ENCODE measurements around the gene CCNI. TPM values are rescaled to one million over a fixed set of nuclear protein-coding genes. Genes with fewer than 3 reads are reported as not detected.

Gene CCNI, protein sequence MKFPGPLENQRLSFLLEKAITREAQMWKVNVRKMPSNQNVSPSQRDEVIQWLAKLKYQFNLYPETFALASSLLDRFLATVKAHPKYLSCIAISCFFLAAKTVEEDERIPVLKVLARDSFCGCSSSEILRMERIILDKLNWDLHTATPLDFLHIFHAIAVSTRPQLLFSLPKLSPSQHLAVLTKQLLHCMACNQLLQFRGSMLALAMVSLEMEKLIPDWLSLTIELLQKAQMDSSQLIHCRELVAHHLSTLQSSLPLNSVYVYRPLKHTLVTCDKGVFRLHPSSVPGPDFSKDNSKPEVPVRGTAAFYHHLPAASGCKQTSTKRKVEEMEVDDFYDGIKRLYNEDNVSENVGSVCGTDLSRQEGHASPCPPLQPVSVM
- total RNA-seq: 100 to 1,000 TPM; 309 to 315 TPM
- polyA plus RNA-seq: 100 to 1,000 TPM; 304 to 350 (median 348) TPM
- total RNA-seq: 147 to 324 (median 236) reads per million in 6 experiments

DNA sequence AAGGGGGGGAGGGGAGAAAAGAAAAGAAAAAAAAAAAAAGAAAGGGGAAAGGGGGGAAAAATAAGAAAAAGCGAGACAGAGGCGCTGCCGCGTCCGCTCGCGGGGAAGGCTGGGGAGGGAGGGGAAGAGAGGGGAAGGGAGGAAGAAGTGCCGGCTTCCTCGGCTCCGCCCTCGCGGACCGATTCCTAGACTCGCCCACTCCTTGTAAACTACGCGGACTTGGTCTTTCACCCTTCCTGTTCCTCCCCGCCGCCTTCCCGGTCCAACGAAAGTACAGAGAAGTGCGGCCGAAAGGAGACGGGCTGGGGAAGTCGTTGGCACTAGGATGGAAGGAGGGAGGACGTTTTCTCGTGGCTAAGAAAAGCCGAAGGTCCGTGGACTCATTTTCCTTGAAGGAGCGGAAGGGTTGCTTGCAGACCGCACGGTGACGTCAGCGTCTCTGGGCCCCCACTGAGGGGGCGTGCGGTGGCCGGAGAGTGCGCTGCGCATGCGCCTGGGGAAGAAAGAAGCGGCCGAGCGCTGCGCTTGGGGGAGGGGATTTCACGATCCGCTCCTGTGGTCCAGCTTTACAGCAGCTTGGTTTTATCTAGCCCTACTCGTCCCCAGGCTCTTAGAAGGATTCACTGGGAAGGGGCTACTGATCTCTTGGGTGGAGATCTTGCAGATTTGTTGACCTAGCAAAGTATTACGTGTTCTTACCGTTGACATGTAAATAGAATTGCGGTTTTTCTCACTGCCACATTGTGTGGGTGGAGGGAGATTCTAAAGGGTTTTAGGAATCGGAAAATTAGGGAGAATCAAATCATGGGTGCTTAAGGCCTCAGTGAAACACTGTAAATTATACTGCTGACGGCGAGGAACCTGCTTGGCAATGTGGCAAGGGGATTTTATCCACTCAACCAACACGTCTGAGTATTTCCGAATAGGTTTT, at the start of gene CCNI:
Gene CCNI, minus strand, starts transcription at position 121 of the 931 bp plus-strand sequence. CDS start 9,627 bp downstream, outside the sequence.
- ATAC-seq (peak; percentile 63 to 67), DNase-seq (peak; percentile 86 to 100 (median 94))
- peaks cover 0 to 9% (median 0%) of the 10 kb centered on the region in 5 donors for H3K27me3 Mint-ChIP-seq
- H3K4me1 Mint-ChIP-seq: peaks cover 26 to 47% (median 41%) of the 10 kb centered on the region in 4 donors
- peak within 1 kb of the TSS in 6 of 10 donors; percentile 100 for H3K27ac Mint-ChIP-seq
- H3K4me3 Mint-ChIP-seq: peak within 1 kb of the TSS in 7 of 10 donors; percentile 93 to 100 (median 99)
- POLR2A ChIA-PET: interaction anchor here (0.6 to 3.9 kb wide), 11 partner anchors 10 to 127 kb away, joined by 3 to 44 read pairs (median 5); partner anchors contain the start of genes CCNG2 and SEPTIN11
- peaks cover 0 to 2% (median 0%) of the 10 kb centered on the region in 9 donors for H3K9me3 Mint-ChIP-seq
- H3K36me3 Mint-ChIP-seq: peaks cover 0 to 8% (median 7%) of the 10 kb centered on the region in 3 donors

GRCh38 chr4:77124576-77124975, 48.8 kb upstream of the CCNI start:
- H3K27ac Mint-ChIP-seq: no peak overlapping the region
- peaks cover 0 to 2% (median 0%) of the 10 kb centered on the region in 3 donors for H3K36me3 Mint-ChIP-seq
- POLR2A ChIA-PET: no interaction called here
- H3K4me1 Mint-ChIP-seq: peaks cover 7 to 58% (median 21%) of the 10 kb centered on the region in 4 donors
- H3K4me3 Mint-ChIP-seq: no peak overlapping the region
- peaks cover 0 to 2% (median 0%) of the 10 kb centered on the region in 9 donors for H3K9me3 Mint-ChIP-seq
- no peak for DNase-seq
- no peak for ATAC-seq
- peaks cover 0 to 3% (median 0%) of the 10 kb centered on the region in 5 donors for H3K27me3 Mint-ChIP-seq

- Mint-ChIP-seq H3K4me3 (no peak overlapping the region), H3K36me3 (no peaks in the 10 kb centered on the region), H3K27ac (no peak overlapping the region), H3K27me3 (peaks cover 0 to 3% (median 0%) of the 10 kb centered on the region in 5 donors), H3K4me1 (peaks cover 7 to 53% (median 20%) of the 10 kb centered on the region in 4 donors), H3K9me3 (no peaks in the 10 kb centered on the region)
- DNase-seq (no peak), ATAC-seq (no peak)
- POLR2A ChIA-PET: no interaction called here
Measured at GRCh38 chr4:77123411-77123810, 47.6 kb upstream of the CCNI start.

GRCh38 chr4:77122656-77123055, 46.9 kb upstream of the CCNI start:
- POLR2A ChIA-PET: no interaction called here
- Mint-ChIP-seq H3K9me3 (no peaks in the 10 kb centered on the region), H3K27ac (peak overlapping the region in 1 of 10 donors; percentile 19), H3K36me3 (no peaks in the 10 kb centered on the region), H3K4me3 (no peak overlapping the region), H3K4me1 (peaks cover 3 to 45% (median 13%) of the 10 kb centered on the region in 4 donors), H3K27me3 (peaks cover 0 to 3% (median 0%) of the 10 kb centered on the region in 5 donors)
- DNase-seq (no peak), ATAC-seq (no peak)

- Mint-ChIP-seq H3K27me3 (peaks cover 0 to 5% (median 0%) of the 10 kb centered on the region in 5 donors), H3K9me3 (no peaks in the 10 kb centered on the region), H3K4me1 (peaks cover 0 to 37% (median 4%) of the 10 kb centered on the region in 4 donors), H3K4me3 (no peak overlapping the region), H3K36me3 (no peaks in the 10 kb centered on the region), H3K27ac (no peak overlapping the region)
- no peak for DNase-seq
- no peak for ATAC-seq
- POLR2A ChIA-PET: no interaction called here
Measured at GRCh38 chr4:77121736-77122240, 46.0 kb upstream of the CCNI start.

DNA sequence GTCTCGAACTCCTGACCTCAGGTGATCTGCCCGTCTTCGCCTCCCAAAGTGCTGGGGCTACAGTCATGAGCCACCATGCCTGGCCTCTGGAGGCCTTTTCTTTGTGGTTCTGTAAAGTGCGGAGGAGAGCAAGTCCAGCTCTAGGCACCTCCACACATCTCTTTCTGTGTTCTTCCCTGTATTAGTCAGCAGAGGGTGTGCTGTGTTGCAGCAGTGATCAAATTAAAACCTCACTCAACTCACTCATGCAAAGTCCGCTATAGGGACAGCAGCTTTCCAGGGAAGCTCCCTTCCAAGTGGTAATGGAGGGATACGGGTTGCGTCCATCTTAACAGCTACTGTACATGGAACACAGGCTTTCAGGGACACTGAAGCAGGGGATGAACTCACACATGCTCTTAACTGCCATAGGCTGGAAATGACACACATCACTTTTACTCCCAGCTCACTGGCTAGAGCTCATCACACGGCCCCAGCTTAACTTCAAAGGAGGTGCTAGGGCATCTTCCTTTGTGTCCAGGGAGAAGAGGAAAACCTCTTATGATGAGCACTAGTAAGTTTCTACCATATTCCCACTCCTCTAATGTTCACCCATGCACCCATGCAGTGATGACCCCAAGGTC, 45.2 kb upstream of the CCNI start:
- DNase-seq: no peak
- no peak for ATAC-seq
- Mint-ChIP-seq H3K9me3 (no peaks in the 10 kb centered on the region), H3K4me3 (no peak overlapping the region), H3K4me1 (peaks cover 0 to 32% (median 1%) of the 10 kb centered on the region in 4 donors), H3K36me3 (no peaks in the 10 kb centered on the region), H3K27me3 (peaks cover 0 to 5% (median 0%) of the 10 kb centered on the region in 5 donors), H3K27ac (no peak overlapping the region)
- POLR2A ChIA-PET: no interaction called here

GRCh38 chr4:77117721-77118120, 41.9 kb upstream of the CCNI start:
- no peaks in the 10 kb centered on the region for H3K36me3 Mint-ChIP-seq
- no peak for DNase-seq
- no peak overlapping the region for H3K4me3 Mint-ChIP-seq
- peaks cover 0 to 1% (median 0%) of the 10 kb centered on the region in 9 donors for H3K9me3 Mint-ChIP-seq
- POLR2A ChIA-PET: no interaction called here
- H3K4me1 Mint-ChIP-seq: peaks cover 0 to 5% (median 0%) of the 10 kb centered on the region in 4 donors
- H3K27me3 Mint-ChIP-seq: peaks cover 0 to 7% (median 4%) of the 10 kb centered on the region in 5 donors
- ATAC-seq: no peak
- no peak overlapping the region for H3K27ac Mint-ChIP-seq

- H3K9me3 Mint-ChIP-seq: peaks cover 0 to 5% (median 0%) of the 10 kb centered on the region in 9 donors
- DNase-seq (no peak), ATAC-seq (no peak)
- H3K4me1 Mint-ChIP-seq: no peaks in the 10 kb centered on the region
- no peak overlapping the region for H3K27ac Mint-ChIP-seq
- POLR2A ChIA-PET: no interaction called here
- H3K4me3 Mint-ChIP-seq: no peak overlapping the region
- H3K27me3 Mint-ChIP-seq: peaks cover 2 to 14% (median 4%) of the 10 kb centered on the region in 5 donors
- no peaks in the 10 kb centered on the region for H3K36me3 Mint-ChIP-seq
Measured at GRCh38 chr4:77113069-77113468, 37.3 kb upstream of the CCNI start.

- H3K36me3 Mint-ChIP-seq: peaks cover 0 to 2% (median 0%) of the 10 kb centered on the region in 3 donors
- H3K4me3 Mint-ChIP-seq: peak overlapping the region in 1 of 10 donors; percentile 74
- ATAC-seq: no peak
- no peaks in the 10 kb centered on the region for H3K4me1 Mint-ChIP-seq
- POLR2A ChIA-PET: interaction anchor here (0.7 kb wide), 1 partner anchor 12 kb away, joined by 3 read pairs; no protein-coding TSS in a partner anchor
- H3K27ac Mint-ChIP-seq: no peak overlapping the region
- peaks cover 0 to 6% (median 0%) of the 10 kb centered on the region in 9 donors for H3K9me3 Mint-ChIP-seq
- H3K27me3 Mint-ChIP-seq: peaks cover 2 to 14% (median 4%) of the 10 kb centered on the region in 5 donors
- DNase-seq: no peak
Measured at GRCh38 chr4:77110730-77111129, 34.9 kb upstream of the CCNI start.

DNA sequence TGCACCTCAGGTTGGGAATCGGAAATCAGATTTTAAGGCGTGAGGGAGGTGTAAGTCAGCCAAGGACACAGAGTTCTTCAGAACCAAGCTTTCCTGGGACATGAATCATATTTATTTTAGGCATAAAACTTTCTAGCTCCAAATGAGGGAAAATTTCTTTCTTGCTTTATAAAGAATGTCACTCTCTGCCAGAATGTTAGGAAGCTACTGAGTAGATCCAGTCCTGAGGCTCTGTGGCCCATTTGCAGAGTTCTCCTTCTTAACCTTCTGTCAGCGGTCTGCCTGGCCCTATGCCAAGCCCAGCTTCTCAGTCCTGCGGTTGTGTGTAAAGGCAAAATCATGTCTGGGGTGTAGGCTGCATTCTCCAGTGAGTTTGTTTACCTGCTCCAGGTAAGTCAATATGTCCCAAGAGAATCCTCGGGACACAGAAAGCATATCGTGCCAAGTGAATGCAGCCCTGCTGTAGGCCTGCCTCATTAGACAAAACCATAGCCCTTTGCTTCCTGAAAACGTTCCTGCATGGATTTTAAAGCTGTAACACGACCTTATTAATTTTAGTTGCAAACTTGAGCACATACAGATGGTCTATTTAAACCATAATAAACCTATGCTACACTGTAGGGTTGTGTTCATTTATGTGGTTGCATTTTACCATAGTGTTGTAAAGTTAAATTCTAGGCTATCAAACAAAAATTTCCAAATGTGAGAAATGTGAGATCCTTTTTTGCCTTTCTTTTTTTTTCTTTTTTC, 29.2 kb upstream of the CCNI start:
- Mint-ChIP-seq H3K4me1 (peaks cover 6 to 13% (median 11%) of the 10 kb centered on the region in 4 donors), H3K27me3 (peaks cover 0 to 3% (median 0%) of the 10 kb centered on the region in 5 donors), H3K27ac (no peak overlapping the region), H3K9me3 (peaks cover 0 to 5% (median 0%) of the 10 kb centered on the region in 9 donors), H3K36me3 (peaks cover 0 to 2% (median 0%) of the 10 kb centered on the region in 3 donors), H3K4me3 (no peak overlapping the region)
- POLR2A ChIA-PET: no interaction called here
- ATAC-seq (no peak), DNase-seq (no peak)

GRCh38 chr4:77104388-77104787, 28.6 kb upstream of the CCNI start:
- no peak for DNase-seq
- Mint-ChIP-seq H3K36me3 (peaks cover 0 to 2% (median 0%) of the 10 kb centered on the region in 3 donors), H3K27me3 (peaks cover 0 to 3% (median 0%) of the 10 kb centered on the region in 5 donors), H3K4me1 (peaks cover 6 to 15% (median 11%) of the 10 kb centered on the region in 4 donors), H3K4me3 (no peak overlapping the region), H3K9me3 (peaks cover 0 to 5% (median 0%) of the 10 kb centered on the region in 9 donors), H3K27ac (peak overlapping the region in 1 of 10 donors; percentile 48)
- POLR2A ChIA-PET: no interaction called here
- ATAC-seq: no peak
